ENCODE data around the gene CDKAL1.

DNA sequence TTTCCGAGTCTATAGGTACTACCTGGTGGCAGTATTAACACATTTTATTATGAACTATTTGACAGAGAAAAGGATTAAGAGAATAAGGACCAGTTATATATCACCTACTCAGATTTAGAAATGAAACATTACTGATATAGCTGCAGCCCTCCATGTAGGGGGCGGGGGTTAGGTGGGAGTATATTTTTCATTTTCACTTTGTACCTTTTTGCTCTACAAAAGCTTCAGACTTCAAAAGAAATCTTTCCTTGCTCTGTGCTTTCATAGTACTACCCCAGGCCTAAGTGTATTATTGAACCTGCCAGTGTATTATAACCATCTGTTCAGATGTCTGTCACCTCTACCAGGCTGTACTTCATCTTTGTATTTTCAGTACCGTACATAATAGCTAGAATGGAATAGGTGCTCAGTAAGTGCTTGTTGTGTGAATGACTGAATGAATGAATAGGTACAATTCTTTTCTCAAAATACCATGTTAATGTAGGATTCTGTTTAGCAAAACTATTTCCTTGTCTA is 43.0 kb downstream of the CDKAL1 start:
- TF ChIP-seq EZH2 (IDR thresholded peaks at IDR 0.05; ENCODE audit: borderline replicate concordance): no peak
- TF ChIP-seq, protein P1, sequence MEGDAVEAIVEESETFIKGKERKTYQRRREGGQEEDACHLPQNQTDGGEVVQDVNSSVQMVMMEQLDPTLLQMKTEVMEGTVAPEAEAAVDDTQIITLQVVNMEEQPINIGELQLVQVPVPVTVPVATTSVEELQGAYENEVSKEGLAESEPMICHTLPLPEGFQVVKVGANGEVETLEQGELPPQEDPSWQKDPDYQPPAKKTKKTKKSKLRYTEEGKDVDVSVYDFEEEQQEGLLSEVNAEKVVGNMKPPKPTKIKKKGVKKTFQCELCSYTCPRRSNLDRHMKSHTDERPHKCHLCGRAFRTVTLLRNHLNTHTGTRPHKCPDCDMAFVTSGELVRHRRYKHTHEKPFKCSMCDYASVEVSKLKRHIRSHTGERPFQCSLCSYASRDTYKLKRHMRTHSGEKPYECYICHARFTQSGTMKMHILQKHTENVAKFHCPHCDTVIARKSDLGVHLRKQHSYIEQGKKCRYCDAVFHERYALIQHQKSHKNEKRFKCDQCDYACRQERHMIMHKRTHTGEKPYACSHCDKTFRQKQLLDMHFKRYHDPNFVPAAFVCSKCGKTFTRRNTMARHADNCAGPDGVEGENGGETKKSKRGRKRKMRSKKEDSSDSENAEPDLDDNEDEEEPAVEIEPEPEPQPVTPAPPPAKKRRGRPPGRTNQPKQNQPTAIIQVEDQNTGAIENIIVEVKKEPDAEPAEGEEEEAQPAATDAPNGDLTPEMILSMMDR (IDR thresholded peaks at IDR 0.05; ENCODE audit: poor library complexity): no peak

Data from hepatocyte (in vitro differentiated cells).